LNCAP (cell line): Measurements from ENCODE around the gene CACNA2D4.

Experiments
- CTCF ChIP-seq: fragments of 450-650 bp; IDR thresholded peaks from 2 replicates; pipeline ENCODE4 v1.5.1; 2017; ENCODE audit warnings: mild to moderate bottlenecking

CACNA2D4 gene

DNA sequence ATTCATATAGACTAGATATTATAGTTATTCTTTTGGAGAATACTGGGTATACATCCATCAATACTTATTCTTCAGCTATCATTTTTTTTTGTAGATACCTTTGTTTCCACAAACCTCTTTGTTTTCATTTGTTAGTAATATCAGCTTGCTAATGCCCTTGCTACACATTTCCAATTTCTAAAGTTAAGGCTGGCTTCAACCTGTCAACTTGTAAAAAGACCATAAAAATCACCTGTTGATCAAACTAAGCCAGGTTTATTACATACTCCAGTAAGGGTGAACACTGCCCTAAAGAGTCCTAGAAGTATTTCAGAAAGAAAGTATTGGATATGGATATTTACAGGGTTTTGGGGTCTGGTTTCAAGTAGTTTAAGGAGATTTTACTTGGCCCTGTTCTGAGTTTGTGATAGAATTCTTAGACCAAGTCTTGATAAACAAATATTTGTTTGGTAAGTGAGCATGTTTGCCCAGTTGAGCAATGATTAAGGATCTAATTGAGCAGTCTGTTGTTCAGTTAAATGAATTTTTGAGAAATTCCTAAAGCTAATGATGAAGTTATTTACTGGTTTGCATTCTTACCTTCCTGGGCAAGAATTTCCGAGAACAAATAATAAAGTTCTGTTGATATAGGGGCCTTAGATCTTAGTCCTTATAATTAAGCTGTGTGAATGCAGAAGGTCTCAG lies 150.9 kb downstream of the CACNA2D4 start:
- TF ChIP-seq CTCF: no peak

GRCh38 chr12:1766110-1766509 lies 152.3 kb downstream of the CACNA2D4 start:
- TF ChIP-seq CTCF: no peak

DNA sequence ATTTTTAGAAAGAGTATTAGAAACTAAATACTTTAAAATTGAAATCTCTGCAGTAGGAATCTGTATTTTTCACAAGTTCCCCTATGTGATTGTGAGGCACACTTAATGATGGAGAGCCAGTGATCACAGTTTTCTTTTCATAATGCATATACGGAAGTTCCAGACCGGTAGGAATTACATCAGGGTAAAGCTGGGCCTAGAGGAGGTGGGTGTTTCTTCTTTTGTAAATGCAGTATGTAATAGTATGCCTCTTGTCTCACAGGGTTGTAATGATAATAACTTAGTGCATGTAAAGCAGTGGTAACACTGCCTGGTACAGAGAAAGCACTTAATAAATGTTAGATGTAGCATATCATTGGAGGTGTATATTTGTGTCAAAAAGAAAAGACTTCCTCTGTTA lies 155.3 kb downstream of the CACNA2D4 start:
- no peak for TF ChIP-seq CTCF

GRCh38 chr12:1761857-1762256 lies 156.6 kb downstream of the CACNA2D4 start:
- no peak for TF ChIP-seq CTCF

DNA sequence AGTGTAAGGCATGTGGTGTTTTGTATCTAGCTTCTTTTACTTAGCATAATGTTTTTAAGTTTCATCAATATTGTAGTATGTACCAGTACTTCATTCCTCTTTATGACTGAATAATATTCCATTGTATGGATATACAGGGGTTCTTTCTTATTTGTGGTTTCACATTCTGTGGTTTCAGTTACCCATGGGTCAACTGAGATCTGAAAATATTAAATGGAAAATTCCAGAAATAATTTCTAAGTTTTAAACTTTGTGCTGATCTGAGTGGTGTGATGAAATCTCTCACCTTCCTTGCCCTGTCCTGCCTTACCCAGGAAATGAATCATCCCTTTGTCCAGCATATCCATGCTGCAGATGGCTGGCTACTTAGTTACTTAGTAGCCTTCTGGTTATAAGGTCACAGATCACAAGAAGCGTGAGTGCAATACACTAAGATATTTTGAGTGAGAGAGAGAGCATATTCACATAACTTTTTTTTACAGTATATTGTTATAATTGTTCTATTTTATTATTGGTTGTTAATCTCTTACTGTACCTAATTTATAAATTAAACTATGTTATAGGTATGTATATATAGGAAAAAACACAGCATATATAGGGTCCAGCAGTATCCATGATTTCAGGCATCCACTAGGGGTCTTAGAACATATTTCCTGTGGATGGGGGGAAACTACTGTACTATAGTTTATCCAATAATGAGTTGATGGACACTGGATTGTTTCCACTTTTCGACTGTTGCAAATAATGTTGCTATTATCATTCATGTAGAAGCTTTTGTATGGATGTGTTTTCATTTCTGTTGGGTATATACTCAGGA lies 157.7 kb downstream of the CACNA2D4 start:
- no peak for TF ChIP-seq CTCF

DNA sequence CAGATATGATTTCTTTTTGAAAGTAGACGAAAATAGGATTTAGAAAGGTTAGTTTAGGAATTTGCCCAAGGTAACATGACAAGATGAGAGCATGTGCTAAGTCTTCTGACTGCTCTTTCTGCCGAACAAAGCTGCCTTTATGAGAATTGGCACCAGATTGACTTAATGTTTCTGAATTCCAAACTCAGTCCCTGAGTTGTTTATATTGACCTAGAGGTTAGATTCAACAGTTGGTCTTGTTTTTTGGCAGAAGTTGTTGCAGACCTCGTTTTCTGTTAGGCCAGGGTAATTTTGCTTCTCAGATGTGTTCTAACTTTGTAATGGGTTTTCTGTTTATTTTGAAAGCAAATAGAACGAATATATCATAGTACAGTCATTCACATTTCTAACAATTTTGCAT lies 159.6 kb downstream of the CACNA2D4 start:
- no peak for TF ChIP-seq CTCF

DNA sequence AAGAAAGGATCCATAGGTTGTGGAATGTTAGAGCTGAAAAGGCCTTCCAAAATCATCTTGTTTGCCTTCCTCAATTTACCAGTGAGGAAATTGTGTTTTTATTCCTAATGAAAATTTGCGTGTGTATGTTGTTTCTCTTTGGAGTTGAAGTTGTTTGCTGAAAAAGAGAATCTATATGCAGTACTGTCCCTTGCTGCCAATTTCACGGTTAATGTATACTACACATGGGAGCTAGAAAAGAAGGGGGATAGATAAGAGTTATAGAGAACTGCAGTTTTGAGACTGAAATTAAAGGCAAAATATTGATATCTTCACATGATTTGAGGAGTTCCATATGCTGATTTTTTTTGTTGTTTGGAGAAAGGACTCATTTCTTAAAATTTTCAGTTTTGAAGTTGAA lies 160.1 kb downstream of the CACNA2D4 start:
- TF ChIP-seq CTCF: no peak
